GM10847 (cell line): ENCODE measurements around the gene SIRT1.

Experiments used
- POLR2A ChIP-seq: IDR thresholded peaks from 2 replicates; pipeline ENCODE4 v1.6.1; 2011; ENCODE audit not compliant: insufficient read length; ENCODE audit errors: extremely low read depth

The SIRT1 gene

DNA sequence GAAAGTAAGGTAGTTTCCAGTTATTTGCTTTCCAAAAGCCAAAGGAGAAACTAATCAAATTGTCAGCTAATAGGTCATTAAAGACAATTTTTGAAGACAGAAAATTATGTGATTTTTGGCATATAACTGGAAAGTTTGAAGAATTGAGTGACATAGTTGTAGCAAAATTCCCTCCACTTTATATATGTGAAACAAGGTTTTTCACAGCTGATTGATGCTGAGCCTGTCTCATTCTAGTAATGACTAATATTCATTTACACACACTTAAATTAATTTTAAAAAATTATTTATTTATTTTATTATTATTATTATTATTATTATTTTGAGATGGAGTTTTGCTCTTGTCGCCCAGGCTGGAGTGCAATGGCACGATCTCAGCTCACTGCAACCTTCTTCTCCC, 16.3 kb upstream of the SIRT1 start:
- TF ChIP-seq POLR2A = no peak

DNA sequence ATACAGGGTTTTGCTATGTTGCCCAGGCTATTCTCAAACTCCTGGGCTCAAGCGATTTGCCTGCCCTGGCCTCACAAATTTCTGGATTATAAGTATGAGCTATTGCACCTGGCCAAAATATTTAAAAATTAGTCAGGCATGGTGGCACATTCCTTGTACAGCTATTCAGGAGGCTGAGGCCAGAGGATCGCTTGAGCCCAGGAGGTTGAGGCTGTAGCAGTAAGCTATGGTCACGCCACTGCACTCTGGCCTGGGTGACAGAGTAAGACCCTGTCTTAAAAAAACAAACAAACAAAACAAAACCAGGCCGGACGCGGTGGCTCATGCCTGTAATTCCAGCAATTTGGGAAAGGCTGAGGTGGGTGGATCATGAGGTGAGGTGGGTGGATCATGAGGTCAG, 14.5 kb upstream of the SIRT1 start:
- no peak for TF ChIP-seq POLR2A

DNA sequence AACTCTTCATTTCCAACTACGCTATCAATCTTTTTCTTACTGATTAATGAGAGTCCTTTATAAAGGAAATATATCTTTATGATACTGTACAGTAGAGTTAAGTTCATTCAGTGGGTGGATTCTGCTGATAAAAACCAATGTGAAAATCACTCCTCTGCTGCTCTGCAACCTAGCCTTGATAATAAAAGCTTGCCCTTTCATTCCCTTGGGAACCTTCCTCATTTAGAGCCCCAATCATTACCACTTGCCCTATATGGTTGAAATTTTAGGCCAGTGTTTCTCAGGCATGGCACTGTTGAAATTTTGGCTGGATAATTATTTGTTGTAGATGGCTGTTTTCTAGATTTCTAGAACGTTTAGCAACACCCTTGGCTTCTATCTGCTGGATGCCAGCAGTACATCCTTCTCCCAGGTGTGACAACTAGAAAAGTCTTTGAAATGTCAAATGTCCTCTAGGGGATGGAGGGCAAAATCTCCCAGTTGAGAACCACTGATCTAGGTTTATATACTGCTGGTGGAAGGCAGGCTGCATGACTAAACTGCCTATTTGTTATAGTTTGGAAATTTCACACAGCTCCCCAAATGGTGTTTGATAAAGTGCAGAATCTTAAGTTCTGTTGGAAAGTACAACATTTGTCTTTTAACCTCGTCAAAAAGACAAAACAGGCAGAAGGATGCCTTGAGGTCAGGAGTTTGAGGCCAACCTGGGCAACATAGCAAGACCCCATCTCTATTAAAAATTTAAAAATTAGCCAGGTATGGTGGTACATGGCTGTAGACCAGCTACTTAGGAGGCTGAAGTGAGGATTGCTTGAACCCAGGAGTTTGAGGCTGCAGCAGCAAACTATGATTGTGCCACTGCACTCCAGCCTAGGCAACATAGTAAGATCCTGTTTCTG, 8.9 kb upstream of the SIRT1 start:
- no peak for TF ChIP-seq POLR2A

DNA sequence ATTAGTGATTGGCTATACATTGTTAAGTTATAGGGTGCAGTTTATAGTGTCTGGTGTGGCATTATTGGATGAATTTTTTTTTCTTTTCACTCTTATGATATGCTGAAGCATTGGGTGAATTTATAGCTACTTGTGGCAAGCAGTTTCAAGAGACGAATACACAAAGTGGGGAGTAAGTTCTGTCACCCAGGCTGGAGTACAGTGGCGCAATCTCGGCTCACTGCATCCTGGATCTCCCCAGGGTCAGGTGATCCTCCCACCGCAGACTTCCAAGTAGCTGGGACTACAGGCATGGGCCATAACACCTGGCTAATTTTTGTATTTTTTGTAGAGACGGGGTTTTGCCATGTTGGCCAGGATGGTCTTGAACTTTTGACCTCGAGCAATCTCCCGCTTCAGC, 6.3 kb upstream of the SIRT1 start:
- TF ChIP-seq POLR2A = no peak

DNA sequence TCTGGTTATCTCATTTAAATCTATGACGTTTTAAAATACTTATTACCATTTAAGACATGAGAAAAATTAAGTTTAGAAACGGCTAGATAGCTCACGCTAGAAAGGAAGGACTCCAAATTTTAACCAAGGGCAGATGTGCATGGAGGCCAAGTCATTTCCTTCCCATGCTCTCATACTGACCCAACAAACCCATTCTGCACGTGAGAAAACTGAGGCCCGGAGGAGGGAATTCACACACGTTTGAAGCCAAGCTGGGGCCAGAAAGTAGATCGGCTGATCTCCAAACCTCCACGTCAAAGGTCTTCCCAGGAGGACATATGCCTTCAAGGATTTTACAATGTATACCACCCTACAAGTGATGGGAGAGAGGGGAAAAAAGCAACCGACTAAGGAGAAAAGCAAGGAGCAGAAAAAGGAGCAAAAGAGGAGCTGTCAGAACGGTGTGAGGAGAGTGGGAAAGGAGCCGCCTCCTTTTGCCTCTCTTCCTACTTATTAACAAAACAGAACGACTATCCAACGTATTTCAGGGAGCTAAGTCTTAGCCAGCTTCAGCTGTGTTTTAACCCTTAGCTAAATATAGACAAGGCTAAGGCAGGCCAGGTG, 645 bp upstream of the SIRT1 start:
- TF ChIP-seq POLR2A = no peak

DNA sequence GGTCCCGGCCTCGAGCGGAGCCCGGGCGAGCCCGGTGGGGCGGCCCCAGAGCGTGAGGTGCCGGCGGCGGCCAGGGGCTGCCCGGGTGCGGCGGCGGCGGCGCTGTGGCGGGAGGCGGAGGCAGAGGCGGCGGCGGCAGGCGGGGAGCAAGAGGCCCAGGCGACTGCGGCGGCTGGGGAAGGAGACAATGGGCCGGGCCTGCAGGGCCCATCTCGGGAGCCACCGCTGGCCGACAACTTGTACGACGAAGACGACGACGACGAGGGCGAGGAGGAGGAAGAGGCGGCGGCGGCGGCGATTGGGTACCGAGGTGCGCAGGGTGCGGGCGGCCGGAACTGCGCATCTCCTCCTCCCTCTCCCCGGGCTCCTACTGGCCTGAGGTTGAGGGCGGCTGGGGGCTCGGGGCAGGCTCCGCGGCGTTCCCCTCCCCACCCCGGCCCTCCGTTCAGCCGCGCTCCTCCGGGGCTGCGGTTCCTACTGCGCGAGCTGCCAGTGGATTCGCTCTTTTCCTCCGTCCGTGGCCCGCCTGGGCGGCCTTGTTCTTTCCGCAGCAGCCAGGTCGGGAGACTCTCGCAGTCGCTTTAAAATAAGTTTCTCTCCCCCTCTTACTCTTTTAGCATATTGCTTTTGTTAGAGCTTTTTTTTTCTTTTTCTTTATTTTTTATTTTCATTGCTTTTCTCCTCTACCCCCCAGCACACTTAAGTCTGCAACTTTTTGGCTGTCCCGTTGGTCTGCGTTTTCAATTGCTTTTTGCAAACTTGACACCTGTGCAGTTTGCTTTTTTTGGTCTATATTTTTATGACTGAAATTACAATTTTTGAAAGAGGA, 600 bp downstream of the SIRT1 start:
- no peak for TF ChIP-seq POLR2A

- TF ChIP-seq POLR2A = no peak
These were observed 9.2 kb downstream of the SIRT1 start for GRCh38 chr10:67893637-67894036.

GRCh38 chr10:67903581-67903980, 19.1 kb downstream of the SIRT1 start:
- TF ChIP-seq POLR2A = no peak

DNA sequence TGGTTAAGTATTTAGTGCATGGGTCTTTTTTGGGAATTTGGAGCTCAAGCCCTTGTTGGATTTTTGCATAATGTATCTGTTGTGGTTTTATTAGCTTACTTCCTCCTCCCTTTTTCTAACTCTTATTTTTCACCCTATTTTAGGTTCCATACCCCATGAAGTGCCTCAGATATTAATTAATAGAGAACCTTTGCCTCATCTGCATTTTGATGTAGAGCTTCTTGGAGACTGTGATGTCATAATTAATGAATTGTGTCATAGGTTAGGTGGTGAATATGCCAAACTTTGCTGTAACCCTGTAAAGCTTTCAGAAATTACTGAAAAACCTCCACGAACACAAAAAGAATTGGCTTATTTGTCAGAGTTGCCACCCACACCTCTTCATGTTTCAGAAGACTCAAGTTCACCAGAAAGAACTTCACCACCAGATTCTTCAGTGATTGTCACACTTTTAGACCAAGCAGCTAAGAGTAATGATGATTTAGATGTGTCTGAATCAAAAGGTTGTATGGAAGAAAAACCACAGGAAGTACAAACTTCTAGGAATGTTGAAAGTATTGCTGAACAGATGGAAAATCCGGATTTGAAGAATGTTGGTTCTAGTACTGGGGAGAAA, 28.0 kb downstream of the SIRT1 start:
- TF ChIP-seq POLR2A = no peak

- no peak for TF ChIP-seq POLR2A
These were observed 30.4 kb downstream of the SIRT1 start for GRCh38 chr10:67914777-67915340.

DNA sequence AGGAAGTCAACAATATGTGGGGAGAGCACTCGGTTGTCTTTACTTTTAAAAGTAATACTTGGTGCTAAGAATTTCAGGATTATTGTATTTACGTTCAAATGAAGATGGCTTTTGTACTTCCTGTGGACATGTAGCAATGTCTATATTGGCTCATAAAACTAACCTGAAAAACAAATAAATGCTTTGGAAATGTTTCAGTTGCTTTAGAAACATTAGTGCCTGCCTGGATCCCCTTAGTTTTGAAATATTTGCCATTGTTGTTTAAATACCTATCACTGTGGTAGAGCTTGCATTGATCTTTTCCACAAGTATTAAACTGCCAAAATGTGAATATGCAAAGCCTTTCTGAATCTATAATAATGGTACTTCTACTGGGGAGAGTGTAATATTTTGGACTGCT, 32.7 kb downstream of the SIRT1 start:
- TF ChIP-seq POLR2A = no peak

GRCh38 chr10:67917679-67918078, 33.2 kb downstream of the SIRT1 start:
- no peak for TF ChIP-seq POLR2A

- no peak for TF ChIP-seq POLR2A
These were observed 36.6 kb downstream of the SIRT1 start for GRCh38 chr10:67921065-67921464.

DNA sequence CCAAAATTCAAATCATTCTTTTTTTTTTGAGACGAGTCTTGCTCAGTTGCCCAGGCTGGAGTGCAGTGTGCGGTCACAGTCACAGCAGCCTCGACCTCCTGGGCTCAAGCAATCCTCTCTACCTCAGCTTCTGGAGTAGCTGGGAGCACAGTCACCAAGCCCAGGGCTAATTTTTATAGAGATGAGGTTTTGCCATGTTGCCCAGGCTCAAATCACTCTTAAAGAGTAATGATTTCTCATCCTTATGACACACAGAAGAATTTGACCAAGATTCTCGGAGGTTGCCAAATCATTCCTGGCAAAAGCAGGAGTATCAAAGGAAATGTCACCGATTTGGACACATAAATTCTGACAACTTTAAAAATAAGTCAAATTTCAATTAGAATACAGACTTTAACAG, 39.1 kb downstream of the SIRT1 start:
- TF ChIP-seq POLR2A = no peak

DNA sequence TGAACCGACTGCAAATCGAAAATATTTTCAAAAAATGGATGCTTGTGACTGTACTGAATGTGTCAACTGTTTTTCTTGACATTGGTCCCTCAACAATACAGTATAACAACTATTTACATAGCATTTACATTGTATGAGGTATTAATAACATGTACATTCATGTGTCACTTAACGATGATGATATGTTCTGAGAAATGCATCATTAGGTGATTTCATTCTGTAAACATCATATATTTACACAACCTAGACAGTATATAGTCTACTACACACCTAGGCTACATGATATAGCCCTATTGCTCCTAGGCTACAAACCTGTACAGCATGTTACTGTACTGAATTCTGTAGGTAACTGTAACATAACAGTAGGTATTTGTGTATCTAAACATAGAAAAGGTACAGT, 39.7 kb downstream of the SIRT1 start:
- no peak for TF ChIP-seq POLR2A
